ENCODE data around the gene MORN5. TPM values are rescaled to one million over a fixed set of nuclear protein-coding genes. Genes with fewer than 3 reads are reported as not detected.

Gene MORN5
- total and polyA plus RNA-seq, 4 donors, result 17.9 to 22.9 (median 18.6) TPM

- H3K4me3 ChIP-seq, result no peak overlapping the region
- peaks cover 0 to 19% (median 15%) of the 10 kb centered on the region in 5 donors for H3K4me1 ChIP-seq (ENCODE audit: control insufficient read depth in 5 of 5, insufficient read depth in 5 of 5, low read length in 5 of 5)
- no peak overlapping the region for H3K27ac ChIP-seq (ENCODE audit: low read depth in 1 of 2, low read length in 1 of 2)
- peaks cover 0 to 21% (median 17%) of the 10 kb centered on the region in 3 donors for H3K27me3 ChIP-seq (ENCODE audit: control insufficient read depth in 3 of 3, insufficient read depth in 3 of 3, low read length in 2 of 3)
- H3K9ac ChIP-seq (ENCODE audit: insufficient read depth in 1 of 2, low read length in 2 of 2), result no peak overlapping the region
- no peak for ATAC-seq (ENCODE audit: insufficient read depth, low FRiP score)
- no peak for DNase-seq
- TF ChIP-seq CTCF (IDR thresholded peaks at IDR 0.05; ENCODE audit: control extremely low read depth, extremely low read depth), result no peak
- no peaks in the 10 kb centered on the region for H3K9me3 ChIP-seq (ENCODE audit: control insufficient read depth in 4 of 4, insufficient read depth in 3 of 4, low read length in 3 of 4)
- H3K36me3 ChIP-seq (ENCODE audit: control insufficient read depth in 4 of 4, insufficient read depth in 4 of 4, low read length in 4 of 4), result no peaks in the 10 kb centered on the region
- 68 to 86% methylated on average over 10 of the region's 10 CpGs for WGBS, 2 donors
Measured at GRCh38 chr9:122127396-122127798, 32.3 kb upstream of the MORN5 start.

GRCh38 chr9:122128007-122128968 is 31.4 kb upstream of the MORN5 start:
- Histone ChIP-seq H3K36me3 (ENCODE audit: control insufficient read depth in 4 of 4, insufficient read depth in 4 of 4, low read length in 4 of 4) (no peaks in the 10 kb centered on the region), H3K4me1 (ENCODE audit: control insufficient read depth in 5 of 5, insufficient read depth in 5 of 5, low read length in 5 of 5) (peaks cover 0 to 19% (median 15%) of the 10 kb centered on the region in 5 donors), H3K27ac (ENCODE audit: low read depth in 1 of 2, low read length in 1 of 2) (no peak overlapping the region), H3K27me3 (ENCODE audit: control insufficient read depth in 3 of 3, insufficient read depth in 3 of 3, low read length in 2 of 3) (peaks cover 0 to 21% (median 17%) of the 10 kb centered on the region in 3 donors), H3K4me3 (no peak overlapping the region), H3K9me3 (ENCODE audit: control insufficient read depth in 4 of 4, insufficient read depth in 3 of 4, low read length in 3 of 4) (no peaks in the 10 kb centered on the region), H3K9ac (ENCODE audit: insufficient read depth in 1 of 2, low read length in 2 of 2) (no peak overlapping the region)
- TF ChIP-seq CTCF (IDR thresholded peaks at IDR 0.05; ENCODE audit: control extremely low read depth, extremely low read depth), result no peak
- WGBS, 2 donors, result 56 to 65% methylated on average over 24 of the region's 24 CpGs
- ATAC-seq (ENCODE audit: insufficient read depth, low FRiP score), result no peak
- DNase-seq, result peak in 1 of 3 donors; percentile 48

- H3K4me3 ChIP-seq, result no peak overlapping the region
- no peak overlapping the region for H3K9ac ChIP-seq (ENCODE audit: insufficient read depth in 1 of 2, low read length in 2 of 2)
- WGBS, 2 donors, result 84 to 89% methylated on average over 7 of the region's 7 CpGs
- no peak overlapping the region for H3K27ac ChIP-seq (ENCODE audit: low read depth in 1 of 2, low read length in 1 of 2)
- H3K27me3 ChIP-seq (ENCODE audit: control insufficient read depth in 3 of 3, insufficient read depth in 3 of 3, low read length in 2 of 3), result peaks cover 0 to 19% (median 17%) of the 10 kb centered on the region in 3 donors
- TF ChIP-seq CTCF (IDR thresholded peaks at IDR 0.05; ENCODE audit: control extremely low read depth, extremely low read depth), result no peak
- DNase-seq (no peak), ATAC-seq (ENCODE audit: insufficient read depth, low FRiP score) (no peak)
- H3K36me3 ChIP-seq (ENCODE audit: control insufficient read depth in 4 of 4, insufficient read depth in 4 of 4, low read length in 4 of 4), result no peaks in the 10 kb centered on the region
- H3K9me3 ChIP-seq (ENCODE audit: control insufficient read depth in 4 of 4, insufficient read depth in 3 of 4, low read length in 3 of 4), result no peaks in the 10 kb centered on the region
- H3K4me1 ChIP-seq (ENCODE audit: control insufficient read depth in 5 of 5, insufficient read depth in 5 of 5, low read length in 5 of 5), result peaks cover 0 to 19% (median 15%) of the 10 kb centered on the region in 5 donors
Measured at GRCh38 chr9:122128969-122129343, 30.8 kb upstream of the MORN5 start.
